Spleen (tissue), 7 donors: Measurements from ENCODE around the gene TBC1D22A.

Experiments used
- POLR2A ChIP-seq, 3 donors: fragments of 450-650 bp; IDR thresholded peaks; one replicate each; pipeline ENCODE4 v1.5.1; 2017; ENCODE audit warnings: antibody characterized with exemption in 3 of 3, mild to moderate bottlenecking in 1 of 3
- POLR2AphosphoS5 ChIP-seq, 3 donors: sonication (generic); formaldehyde crosslinking; IDR thresholded peaks; one replicate each; pipeline ENCODE4 v1.5.1; 2017; ENCODE audit warnings: antibody characterized with exemption in 3 of 3
- TF ChIP-seq, protein P1 (sequence below), 11 experiments: fragments of 200-600 bp in 7 of 11; fragments of 450-650 bp in 4 of 11; sonication (generic) in 4 of 11; IDR thresholded peaks in 8 of 11; conservative IDR thresholded peaks in 3 of 11; 1 replicate in 7 of 11; 2 replicates in 4 of 11; pipeline versions ENCODE4 v1.4.0 to v1.8.0; 2016 to 2021; ENCODE audit warnings: antibody characterized with exemption in 11 of 11, inconsistent platforms in 4 of 11, mild to moderate bottlenecking in 1 of 11
- donor health status: DM: no; HTN: no; CAD: no; lungs with moderate emphysema.
- donor health status: DM: no; HTN: no; CAD: no.
- donor health status: DM: no; HTN: no; CAD: no.

- TF ChIP-seq POLR2AphosphoS5 (IDR thresholded peaks at IDR 0.05) = peak in 1 of 3 donors; percentile 15
- TF ChIP-seq POLR2A (IDR thresholded peaks at IDR 0.05) = no peak
- TF ChIP-seq, protein P1, sequence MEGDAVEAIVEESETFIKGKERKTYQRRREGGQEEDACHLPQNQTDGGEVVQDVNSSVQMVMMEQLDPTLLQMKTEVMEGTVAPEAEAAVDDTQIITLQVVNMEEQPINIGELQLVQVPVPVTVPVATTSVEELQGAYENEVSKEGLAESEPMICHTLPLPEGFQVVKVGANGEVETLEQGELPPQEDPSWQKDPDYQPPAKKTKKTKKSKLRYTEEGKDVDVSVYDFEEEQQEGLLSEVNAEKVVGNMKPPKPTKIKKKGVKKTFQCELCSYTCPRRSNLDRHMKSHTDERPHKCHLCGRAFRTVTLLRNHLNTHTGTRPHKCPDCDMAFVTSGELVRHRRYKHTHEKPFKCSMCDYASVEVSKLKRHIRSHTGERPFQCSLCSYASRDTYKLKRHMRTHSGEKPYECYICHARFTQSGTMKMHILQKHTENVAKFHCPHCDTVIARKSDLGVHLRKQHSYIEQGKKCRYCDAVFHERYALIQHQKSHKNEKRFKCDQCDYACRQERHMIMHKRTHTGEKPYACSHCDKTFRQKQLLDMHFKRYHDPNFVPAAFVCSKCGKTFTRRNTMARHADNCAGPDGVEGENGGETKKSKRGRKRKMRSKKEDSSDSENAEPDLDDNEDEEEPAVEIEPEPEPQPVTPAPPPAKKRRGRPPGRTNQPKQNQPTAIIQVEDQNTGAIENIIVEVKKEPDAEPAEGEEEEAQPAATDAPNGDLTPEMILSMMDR (IDR thresholded peaks at IDR 0.05 in 8 of 11, conservative IDR thresholded peaks at IDR 0.05 in 3 of 11) = no peak
Measured at GRCh38 chr22:47008208-47008885, 245.9 kb downstream of the TBC1D22A start.
